ENCODE measurements around the gene RNF214.
"Not testable (repeated sequence)": the region's sequence is repeated elsewhere in the genome, so short reads cannot be mapped to it uniquely, and the experiment has no call there.

RNF214 gene

DNA sequence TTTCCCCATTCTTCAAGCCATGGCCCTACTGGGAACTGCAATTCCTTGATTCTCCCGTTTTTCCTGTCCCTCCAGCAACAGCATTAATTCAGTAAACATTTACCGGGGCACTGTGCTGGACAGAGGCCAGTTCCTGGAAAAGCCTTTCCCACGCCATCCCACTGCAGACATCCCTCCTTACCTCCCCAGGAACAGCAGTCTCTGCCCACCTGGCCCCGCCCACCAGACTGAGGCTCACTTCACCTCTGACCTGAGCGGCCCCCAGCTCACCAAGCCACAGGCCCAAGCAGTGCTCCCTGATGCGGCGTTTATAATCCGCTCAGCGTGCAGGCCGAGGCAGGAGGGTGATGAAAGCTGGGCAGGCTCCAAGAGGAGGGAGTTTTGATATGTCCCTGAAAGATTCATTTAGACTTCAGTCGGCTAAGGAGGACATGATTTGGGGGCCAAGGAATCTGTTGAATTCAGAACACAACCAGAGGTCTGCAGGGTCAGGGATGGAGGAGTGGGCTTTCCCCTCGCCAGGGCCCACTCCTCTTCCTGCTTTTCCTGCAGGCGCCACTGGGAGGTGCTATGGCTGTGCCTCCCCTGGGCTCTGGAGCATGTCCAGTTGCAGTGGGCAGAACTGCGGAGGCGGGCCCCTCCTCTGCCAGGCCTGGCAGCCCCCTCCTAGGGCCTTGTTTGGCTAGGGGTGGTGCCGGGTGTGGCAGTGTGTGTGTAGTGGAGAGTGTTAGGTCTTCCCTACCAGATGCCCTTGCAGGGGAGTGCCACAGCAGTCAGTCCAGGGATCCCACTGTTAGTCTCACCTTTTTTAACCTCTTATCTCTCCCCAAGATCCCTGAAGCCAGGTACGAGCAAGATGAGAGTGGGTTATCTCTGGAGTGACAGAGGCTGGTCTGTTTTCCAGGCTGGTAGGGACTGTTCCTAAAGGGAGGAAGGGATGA lies 34.7 kb upstream of the RNF214 start:
- no peak for DNase-seq (ENCODE audit: low spot score)

DNA sequence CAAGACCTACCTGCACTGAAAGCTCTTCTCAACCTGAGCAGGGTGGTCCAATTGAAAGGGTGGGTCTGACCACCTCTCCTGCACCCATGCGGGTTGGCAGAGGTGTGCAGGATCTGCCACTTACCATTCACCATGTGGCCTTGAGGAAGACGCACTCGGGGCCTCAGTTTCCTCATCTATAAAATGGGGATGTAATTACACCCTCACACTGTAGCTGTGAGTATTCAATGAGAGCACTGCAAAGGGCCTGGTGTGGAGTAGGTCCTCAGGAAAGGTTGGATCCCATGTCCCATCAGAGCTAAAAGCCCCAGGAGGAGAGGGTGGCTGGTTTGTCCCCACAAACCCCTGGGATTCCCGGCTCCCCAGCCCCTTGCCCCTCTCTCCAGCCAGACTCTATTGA lies 33.9 kb upstream of the RNF214 start:
- no peak for DNase-seq (ENCODE audit: low spot score)

DNA sequence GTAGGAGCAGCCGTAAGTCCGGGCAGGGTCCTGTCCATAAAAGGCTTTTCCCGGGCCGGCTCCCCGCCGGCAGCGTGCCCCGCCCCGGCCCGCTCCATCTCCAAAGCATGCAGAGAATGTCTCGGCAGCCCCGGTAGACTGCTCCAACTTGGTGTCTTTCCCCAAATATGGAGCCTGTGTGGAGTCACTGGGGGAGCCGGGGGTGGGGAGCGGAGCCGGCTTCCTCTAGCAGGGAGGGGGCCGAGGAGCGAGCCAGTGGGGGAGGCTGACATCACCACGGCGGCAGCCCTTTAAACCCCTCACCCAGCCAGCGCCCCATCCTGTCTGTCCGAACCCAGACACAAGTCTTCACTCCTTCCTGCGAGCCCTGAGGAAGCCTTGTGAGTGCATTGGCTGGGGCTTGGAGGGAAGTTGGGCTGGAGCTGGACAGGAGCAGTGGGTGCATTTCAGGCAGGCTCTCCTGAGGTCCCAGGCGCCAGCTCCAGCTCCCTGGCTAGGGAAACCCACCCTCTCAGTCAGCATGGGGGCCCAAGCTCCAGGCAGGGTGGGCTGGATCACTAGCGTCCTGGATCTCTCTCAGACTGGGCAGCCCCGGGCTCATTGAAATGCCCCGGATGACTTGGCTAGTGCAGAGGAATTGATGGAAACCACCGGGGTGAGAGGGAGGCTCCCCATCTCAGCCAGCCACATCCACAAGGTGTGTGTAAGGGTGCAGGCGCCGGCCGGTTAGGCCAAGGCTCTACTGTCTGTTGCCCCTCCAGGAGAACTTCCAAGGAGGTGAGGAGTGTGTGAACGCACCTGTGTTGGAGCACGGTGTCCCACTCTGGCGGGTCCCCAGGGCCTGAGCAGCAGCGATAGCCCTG lies 33.2 kb upstream of the RNF214 start, which contains the start of gene TAGLN:
TSS of gene TAGLN (plus strand) at position 318 of the 863 bp plus-strand sequence. CDS start 3,644 bp downstream, outside the sequence.
- no peak for DNase-seq (ENCODE audit: low spot score)

DNA sequence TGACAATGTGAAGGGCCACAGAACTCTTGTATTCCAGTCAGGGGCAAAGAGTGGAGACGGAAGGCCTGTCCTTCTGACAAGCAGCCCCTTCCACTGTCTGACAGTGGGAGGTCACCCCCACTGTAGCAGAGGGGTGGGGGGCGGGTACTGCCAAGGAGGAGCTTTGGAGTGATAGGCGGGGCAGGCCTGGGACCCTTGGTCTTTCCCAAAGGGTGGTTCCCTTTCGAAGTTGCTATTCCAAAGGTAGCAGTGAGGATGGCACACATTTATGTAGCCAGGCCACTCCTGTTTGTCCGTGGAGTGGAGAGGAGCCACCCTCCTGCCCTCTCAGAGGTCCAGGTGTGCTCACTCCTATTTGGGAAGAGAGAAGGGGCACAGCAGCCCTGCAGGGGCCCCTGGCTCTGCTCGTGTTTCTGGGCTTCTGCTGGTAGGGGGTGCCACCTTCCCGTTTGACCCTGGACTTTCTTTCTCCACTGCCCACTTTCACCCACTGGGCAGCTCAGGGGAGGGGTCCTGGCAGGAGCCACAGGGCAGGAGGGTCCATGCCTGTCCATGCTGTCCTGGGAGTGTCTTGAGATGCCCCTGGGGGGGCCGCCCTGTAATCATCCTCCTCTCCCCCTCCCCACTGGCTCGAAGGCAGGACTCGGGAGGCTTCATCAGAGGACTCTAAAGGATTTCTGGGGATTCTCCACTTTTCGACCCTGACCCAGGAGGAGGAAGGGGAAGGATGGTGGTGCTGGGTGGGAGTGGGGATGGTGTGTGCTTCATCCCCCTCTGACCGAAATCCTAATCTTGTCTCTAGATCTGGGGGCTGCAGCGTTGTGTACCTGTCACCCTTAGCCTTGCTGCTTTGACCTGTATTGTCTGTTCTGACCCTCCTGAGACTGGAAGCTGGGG lies 32.3 kb upstream of the RNF214 start:
- no peak for DNase-seq (ENCODE audit: low spot score)

DNA sequence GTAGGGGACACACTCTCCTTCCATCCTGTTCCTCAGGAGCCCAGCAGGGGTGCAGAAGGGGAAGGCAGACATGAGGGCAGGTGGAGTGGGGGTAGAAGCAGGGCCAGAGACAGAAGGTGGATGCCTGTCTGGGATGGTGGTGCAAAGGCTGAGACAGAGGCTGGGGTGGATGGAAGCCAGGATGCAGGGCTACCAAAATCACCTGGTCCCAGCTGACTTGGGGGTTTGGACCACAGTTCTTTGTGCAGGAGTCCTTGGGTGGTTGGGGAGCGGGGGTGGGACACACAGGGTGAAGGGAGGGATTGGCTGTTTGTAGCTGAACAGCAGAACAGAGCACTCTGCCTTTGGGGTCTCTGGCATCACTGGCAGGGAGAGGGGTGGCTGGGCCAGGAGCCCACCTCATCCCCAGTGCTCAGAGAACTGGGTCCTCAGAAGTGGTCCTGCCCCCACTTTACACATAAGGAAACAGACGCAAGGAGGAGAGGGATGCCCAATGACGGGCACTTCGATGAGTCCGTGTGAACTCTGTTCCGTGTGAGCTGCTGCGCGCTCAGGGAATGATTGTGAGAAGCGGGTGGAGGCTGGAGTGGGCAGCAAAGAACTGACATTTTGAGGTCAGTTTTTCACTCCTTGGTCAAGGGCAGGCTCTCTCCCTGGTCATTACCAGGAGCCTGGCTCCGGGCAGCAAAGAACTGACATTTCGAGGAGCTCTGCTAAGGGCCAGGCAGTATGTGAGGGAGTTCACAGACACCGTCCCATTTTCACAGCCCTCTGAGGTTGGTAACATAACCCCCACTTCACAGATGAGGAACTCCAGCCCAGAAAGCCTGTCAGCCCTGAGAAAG lies 31.4 kb upstream of the RNF214 start:
- DNase-seq (ENCODE audit: low spot score), result no peak

DNA sequence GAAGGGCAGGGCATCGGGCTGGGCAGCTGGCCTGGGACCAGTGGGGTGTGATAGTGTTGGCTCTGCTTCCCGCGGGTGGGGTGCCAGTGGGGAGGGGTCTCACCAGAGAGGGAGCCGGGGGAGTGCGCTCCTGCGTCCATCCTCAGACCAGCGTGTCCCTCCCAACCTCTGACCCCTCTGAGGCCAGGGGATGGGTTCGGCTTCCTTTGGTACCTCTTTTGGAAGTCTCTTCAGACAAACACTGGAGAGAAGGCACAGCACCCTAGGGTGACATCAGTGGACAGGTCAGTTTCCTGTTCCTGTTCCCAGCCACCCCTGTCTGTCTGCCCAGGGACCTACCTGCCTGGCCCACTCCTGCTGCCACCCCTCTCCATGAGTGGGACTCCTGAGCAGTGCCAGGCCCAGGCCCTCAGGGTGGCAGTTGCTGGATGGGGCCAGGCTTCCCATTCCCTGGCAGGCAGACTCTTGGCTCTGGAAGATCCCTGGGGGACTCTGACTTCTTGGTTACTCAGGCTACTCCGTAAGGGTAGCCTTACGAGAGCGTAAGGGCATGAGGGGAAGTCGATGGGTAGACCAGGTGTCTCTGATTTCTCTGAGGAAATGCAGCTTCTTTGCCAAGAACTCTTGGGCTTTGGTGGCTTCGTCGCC lies 30.7 kb upstream of the RNF214 start:
- no peak for DNase-seq (ENCODE audit: low spot score)

DNA sequence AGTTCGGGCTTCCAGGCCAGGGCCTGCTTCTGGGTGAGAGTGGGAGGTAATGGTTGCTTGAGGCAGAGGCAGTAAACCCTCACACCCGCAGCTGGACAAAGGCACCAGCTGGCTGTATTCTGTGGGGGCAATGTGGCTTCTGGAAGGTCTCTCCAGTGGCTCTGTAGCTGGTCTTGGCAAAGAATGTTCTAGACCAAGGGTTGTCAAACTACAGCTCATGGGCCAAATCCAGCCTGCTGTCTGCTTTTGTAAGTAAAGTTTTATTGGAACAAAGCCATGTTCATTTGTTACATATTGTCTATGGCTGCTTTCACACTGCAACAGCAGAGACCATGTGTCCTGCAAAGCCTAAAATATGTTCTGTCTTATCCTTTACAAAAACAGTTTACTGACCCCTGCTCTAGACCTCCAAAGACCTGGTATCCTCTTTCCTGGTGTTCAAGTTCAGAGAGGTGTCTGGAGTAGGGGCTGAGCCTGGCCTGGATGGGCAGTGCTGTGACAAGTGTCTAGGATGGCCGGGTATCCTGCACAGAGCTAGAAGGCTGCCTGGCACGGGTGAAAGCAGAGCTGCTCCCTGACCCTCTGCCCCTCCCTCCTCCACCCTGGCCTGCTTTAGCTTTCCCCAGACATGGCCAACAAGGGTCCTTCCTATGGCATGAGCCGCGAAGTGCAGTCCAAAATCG lies 29.9 kb upstream of the RNF214 start:
- DNase-seq (ENCODE audit: low spot score), result no peak

DNA sequence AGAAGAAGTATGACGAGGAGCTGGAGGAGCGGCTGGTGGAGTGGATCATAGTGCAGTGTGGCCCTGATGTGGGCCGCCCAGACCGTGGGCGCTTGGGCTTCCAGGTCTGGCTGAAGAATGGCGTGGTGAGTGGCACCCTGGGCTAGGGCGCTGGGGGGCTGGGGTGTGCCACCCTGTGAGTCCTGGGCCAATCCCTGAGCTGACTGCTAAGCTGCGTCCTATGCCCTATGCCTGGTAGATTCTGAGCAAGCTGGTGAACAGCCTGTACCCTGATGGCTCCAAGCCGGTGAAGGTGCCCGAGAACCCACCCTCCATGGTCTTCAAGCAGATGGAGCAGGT lies 29.4 kb upstream of the RNF214 start:
- no peak for DNase-seq (ENCODE audit: low spot score)

DNA sequence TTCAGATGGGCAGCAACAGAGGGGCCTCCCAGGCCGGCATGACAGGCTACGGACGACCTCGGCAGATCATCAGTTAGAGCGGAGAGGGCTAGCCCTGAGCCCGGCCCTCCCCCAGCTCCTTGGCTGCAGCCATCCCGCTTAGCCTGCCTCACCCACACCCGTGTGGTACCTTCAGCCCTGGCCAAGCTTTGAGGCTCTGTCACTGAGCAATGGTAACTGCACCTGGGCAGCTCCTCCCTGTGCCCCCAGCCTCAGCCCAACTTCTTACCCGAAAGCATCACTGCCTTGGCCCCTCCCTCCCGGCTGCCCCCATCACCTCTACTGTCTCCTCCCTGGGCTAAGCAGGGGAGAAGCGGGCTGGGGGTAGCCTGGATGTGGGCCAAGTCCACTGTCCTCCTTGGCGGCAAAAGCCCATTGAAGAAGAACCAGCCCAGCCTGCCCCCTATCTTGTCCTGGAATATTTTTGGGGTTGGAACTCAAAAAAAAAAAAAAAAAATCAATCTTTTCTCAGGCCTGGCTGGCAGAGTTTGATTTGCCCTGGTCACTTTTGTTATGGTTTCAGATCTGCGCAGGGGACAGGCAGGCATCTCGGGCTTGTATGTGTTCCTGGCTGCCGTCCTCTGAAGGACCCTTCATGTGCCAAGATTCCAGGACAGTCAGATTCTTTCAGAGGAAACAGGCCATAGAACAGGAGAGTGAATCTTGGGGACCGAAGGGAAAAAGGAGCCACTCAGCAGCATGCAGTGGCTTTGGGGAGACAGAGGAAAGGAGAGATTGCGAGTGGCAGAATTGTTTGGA lies 28.0 kb upstream of the RNF214 start:
- DNase-seq (ENCODE audit: low spot score), result no peak

DNA sequence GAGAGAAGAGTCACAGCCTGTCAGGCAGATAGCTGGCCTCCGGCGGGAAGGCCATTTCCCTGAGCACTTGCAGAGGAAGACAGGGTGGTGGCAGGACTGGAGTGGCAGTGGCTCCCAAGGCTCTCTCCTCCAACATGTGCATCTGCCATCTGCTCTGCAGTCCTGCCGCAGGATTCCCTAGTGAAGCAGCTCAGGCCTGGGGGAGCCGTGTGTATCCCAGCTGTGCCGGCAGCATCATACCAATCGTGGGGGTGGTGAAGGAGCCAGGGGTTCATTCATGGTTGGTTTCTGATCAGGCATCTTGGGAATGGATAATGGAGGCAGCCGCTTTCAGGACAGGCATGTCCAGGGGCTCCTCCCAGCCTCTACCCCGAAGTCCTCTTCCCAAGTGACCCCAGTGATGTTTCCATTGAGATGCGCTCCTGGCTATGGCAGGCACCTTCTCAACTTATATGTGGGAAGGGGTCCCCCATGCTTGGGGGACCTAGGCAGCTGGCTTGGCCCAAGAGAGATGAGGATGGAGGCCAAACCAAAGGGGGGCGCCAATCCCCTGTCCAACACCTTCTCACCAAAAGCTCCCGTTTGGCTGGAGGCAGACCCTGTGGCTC lies 27.2 kb upstream of the RNF214 start:
- DNase-seq (ENCODE audit: low spot score), result no peak

DNA sequence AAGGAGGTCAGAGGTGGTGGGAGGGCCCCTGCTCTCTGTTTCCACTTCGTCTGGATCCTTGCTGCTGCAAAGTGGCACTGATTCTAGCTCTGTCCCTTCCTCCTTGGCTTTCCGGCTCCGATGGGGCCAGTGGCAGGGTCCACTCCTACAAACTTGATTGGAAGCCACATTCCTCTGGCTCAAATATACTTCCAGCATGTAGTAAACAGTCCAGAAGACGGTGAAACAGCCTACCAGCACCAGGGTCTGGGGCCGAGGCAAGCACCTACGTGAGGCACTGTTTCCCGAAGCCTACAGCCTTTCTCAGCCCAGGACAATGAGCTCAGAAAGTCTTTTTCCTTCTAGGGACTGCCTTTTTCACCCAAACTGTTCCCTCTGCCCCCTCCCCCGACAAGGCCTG lies 26.4 kb upstream of the RNF214 start:
- DNase-seq (ENCODE audit: low spot score), result not testable (repeated sequence)

DNA sequence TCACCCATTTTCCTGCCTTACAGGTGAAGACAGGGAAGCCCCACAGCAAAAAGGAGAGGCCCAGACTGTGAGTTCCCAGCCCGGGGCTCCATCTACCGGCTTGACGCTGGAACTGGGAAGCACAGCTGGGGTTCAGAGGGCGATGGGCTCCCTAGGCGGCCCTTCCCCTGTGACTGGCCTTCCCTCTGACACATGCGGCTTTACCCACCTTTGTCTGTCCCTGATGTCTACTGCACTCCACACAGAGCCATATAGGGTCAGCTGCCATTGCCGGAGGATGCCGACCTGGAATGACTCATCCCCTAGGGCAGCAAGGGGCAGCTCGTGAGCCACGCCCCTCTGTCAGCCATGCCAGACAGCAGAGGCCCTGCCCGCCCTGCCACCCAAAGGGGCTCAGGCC lies 25.6 kb upstream of the RNF214 start:
- not testable (repeated sequence) for DNase-seq (ENCODE audit: low spot score)

DNA sequence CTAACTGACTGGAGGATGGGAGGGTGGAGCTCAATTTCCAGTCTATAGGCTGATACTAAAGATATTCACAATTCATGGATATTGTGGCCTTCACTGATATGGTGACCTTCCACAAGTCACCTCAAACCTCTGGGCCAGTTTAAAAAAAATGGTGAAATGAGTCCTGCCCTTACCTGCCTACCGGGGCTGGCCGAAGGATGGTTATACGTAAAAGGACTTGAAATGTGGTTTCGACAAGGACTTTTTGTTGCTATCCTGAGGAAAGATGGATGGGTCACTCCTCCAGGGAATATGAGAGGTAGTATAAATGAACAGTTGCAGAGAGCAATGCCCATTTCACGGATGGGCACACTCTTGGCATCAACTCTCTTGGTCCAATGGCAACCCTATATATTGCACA lies 25.0 kb upstream of the RNF214 start:
- not testable (repeated sequence) for DNase-seq (ENCODE audit: low spot score)

DNA sequence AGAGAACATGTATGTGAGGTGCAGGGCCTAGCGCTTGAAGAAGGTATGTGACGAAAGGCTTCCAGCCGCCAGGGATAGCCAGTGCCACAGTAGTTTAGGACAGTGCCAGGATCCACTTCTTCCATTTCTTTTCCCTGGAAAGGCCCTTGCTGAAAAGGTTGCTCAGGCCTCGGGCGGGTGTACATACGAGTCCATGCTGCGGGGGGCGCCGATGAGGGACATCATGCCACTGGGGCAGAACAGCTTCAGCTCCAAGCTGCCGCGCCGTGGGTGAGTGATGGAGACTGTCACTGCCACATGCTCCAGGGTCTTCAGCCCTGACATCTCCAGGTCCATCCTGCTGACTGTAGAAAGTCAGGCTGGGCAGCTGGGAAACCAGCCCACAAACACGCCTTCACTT lies 23.8 kb upstream of the RNF214 start:
- not testable (repeated sequence) for DNase-seq (ENCODE audit: low spot score)

DNA sequence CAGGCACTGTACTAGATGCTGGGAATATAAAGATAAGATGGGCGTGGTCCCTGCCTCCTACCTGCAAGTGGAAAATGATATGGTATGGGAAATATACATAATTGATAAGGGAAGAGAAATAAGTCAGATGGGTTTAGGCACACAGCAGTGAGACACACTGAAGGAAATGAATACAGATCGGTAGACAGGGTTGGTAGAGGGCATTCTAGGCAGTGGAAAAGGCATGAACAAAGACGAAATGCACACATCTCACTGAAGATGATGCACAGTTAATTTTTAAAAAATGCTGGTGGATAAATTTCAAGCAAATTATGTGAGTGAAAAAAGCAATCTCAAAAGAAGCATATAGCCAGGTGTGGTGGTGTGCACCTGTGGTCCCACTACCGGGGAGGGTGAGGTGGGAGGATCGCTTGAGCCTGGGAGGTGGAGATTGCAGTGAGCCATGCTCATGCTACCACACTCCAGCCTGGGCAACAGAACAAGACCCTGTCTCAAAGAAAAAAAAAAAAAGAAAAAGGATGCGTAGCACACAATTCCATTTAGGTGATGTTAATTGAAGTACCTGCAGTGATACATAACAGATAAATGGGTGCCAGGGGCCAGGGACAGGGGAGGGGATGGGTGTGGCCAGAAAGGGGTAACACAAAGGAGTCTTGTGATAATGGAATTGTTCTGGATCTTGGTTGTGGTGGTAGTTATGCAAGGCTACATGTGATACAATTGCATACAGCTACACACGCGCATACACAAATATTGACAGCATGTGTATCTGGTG lies 22.9 kb upstream of the RNF214 start:
- DNase-seq (ENCODE audit: low spot score), result not testable (repeated sequence)

DNA sequence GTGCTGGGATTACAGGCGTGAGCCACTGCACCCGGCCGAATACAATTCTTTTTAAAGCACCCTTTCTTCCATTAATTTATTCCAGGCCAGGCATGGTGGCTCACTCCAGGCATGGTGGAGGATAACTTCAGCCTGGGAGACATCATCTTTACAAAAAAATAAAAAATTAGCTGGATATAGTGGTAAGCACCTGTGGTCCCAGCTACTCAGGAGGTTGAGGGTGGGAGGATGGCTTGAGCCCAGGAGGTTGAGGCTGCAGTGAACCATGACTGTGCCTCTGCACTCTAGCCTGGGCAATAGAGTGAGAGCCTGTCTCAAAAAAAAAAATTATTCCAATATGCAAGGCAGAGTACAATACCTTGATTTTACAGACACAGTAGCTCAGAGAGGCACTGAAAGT lies 21.9 kb upstream of the RNF214 start:
- DNase-seq (ENCODE audit: low spot score), result no peak

DNA sequence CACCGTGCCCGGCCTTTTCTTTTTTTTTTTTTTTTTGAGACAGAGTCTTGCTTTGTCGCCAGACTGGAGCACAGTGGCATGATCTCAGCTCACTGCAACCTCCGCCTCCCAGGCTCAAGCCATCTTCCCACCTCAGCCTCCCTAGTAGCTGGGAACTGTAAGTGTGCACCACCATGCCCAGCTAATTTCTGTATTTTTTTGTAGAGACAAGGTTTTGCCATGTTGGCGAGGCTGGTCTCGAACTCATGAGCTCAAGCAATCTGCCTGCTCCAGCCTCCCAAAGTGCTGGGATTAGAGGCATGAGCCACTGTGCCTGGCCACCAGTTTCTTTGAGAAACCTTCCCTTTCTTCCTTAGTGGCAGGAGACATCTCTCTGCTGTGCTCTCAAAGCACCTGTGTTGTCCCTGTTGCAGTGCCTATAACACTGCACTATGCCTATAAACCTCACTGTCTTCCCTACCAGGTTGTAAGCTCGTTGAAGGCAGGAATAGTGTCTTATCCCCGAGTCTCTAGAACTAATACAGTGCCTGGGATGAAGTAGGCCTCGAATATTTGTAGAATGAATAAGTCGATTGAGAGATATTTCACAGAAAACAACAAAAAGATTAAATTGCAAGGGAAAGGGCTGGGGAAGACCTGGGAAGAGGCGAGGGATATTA lies 19.6 kb upstream of the RNF214 start:
- DNase-seq (ENCODE audit: low spot score), result no peak

All from putamen (tissue), 1 donor.